K562 (cell line): Measurements from ENCODE around the gene ADCY9. TPM values are rescaled to one million over a fixed set of nuclear protein-coding genes. Genes with fewer than 3 reads are reported as not detected.

Experiments
- ATAC-seq: fragments of 200-7000 bp; cut with Tn5 transposase; 3 replicates; pipeline ENCODE4 v1.9.1; 2020; ENCODE audit warnings: moderate library complexity
- BruUV-seq: library from RNA; stranded (reverse); fragments of 400-500 nt; replicated peaks from 2 replicates; lab custom pipeline; 2021; lab: Mats Ljungman, UMichigan
- CTCF ChIA-PET: fragments of 300-600 bp; formaldehyde crosslinking; extraction: SDS; loops from one replicate; lab custom pipeline; 2021; ENCODE audit warnings: low intra/inter-chr PET ratio; lab: Yijun Ruan, JAX
- POLR2A ChIA-PET: fragments of 300-600, 350-650 bp; sonication (Branson Sonifier 250); formaldehyde crosslinking; extraction: SDS; loops from one replicate; lab custom pipeline; 2021; ENCODE audit warnings: antibody characterized with exemption, inconsistent platforms; lab: Yijun Ruan, JAX
- DNase-seq, 4 experiments: peaks; one replicate each; pipeline versions ENCODE4 v3.0.0 to v3.0.0-alpha.2; 2011 to 2018; ENCODE audit warnings: low spot score in 3 of 4, mixed read lengths in 3 of 4; ENCODE audit errors: extremely low read depth in 1 of 4
- FAIRE-seq: peaks from 2 replicates; lab custom pipeline; 2011; peaks lifted over from hg19 to GRCh38; lab: Jason Lieb, UNC
- H2AFZ ChIP-seq: 2 replicates; pipeline ENCODE4 v1.6.0; 2011; ENCODE audit warnings: low read depth, low read length, control low read depth, inconsistent platforms
- H3K27ac ChIP-seq: fragments of 200-600 bp; 3 replicates; pipeline ENCODE4 v1.8.0; 2011; ENCODE audit warnings: low read depth, mild to moderate bottlenecking, control low read depth, inconsistent platforms, low read length, moderate library complexity, mixed read lengths; ENCODE audit errors: extremely low read depth
- H3K27me3 ChIP-seq, 2 experiments: fragments of 300-600 bp in 1 of 2; 2 replicates in 1 of 2; 3 replicates in 1 of 2; pipeline versions ENCODE4 v1.6.0 to v1.8.0; 2011; ENCODE audit warnings: inconsistent platforms in 2 of 2, low read length in 2 of 2, mild to moderate bottlenecking in 1 of 2, mixed read lengths in 1 of 2, moderate library complexity in 1 of 2; ENCODE audit not compliant: control insufficient read depth in 2 of 2, insufficient read depth in 2 of 2
- H3K36me3 ChIP-seq: fragments of 300-600 bp; 3 replicates; pipeline ENCODE4 v1.8.0; 2011; ENCODE audit warnings: mild to moderate bottlenecking, low read length, inconsistent platforms; ENCODE audit not compliant: control insufficient read depth, insufficient read depth
- H3K4me1 ChIP-seq, 2 experiments: fragments of 200-600 bp in 1 of 2; replicated peaks in 1 of 2; 2 replicates in 1 of 2; 3 replicates in 1 of 2; pipeline versions ENCODE4 v1.5.1 to v1.8.0; 2011; ENCODE audit warnings: inconsistent platforms in 2 of 2, low read length in 2 of 2, mild to moderate bottlenecking in 1 of 2, mixed read lengths in 1 of 2, moderate library complexity in 1 of 2; ENCODE audit not compliant: control insufficient read depth in 2 of 2, insufficient read depth in 2 of 2
- H3K4me2 ChIP-seq: 2 replicates; pipeline ENCODE4 v1.6.1; 2011; ENCODE audit warnings: low read length, control low read depth, inconsistent platforms, mixed read lengths; ENCODE audit not compliant: insufficient read depth
- H3K4me3 ChIP-seq: fragments of 200-600 bp; sonication (generic), shearing (Covaris generic); 2 replicates; pipeline ENCODE4 v1.5.1; 2016; ENCODE audit warnings: control low read depth, inconsistent platforms
- H3K79me2 ChIP-seq: fragments of 200-600 bp; 3 replicates; pipeline ENCODE4 v1.8.0; 2011; ENCODE audit warnings: low read length, inconsistent platforms; ENCODE audit not compliant: control insufficient read depth, insufficient read depth
- H3K9ac ChIP-seq, 2 experiments: 2 replicates each; pipeline versions ENCODE4 v1.6.0 to v1.6.1; 2011; ENCODE audit warnings: low read depth in 2 of 2, low read length in 2 of 2, control low read depth in 1 of 2, inconsistent platforms in 1 of 2, mild to moderate bottlenecking in 1 of 2, mixed read lengths in 1 of 2; ENCODE audit not compliant: insufficient read depth in 1 of 2
- H3K9me1 ChIP-seq: one replicate; pipeline ENCODE4 v1.6.0; 2011; ENCODE audit warnings: inconsistent platforms, mild to moderate bottlenecking, low read length, moderate library complexity; ENCODE audit not compliant: control insufficient read depth, insufficient read depth
- H3K9me3 ChIP-seq: replicated peaks from 2 replicates; pipeline ENCODE4 v1.5.1; 2011; ENCODE audit warnings: low read depth, low read length, inconsistent platforms; ENCODE audit not compliant: control insufficient read depth, insufficient read depth
- H4K20me1 ChIP-seq: replicated peaks from 2 replicates; pipeline ENCODE4 v1.6.1; 2011; ENCODE audit warnings: low read length, inconsistent platforms, mixed read lengths; ENCODE audit not compliant: control insufficient read depth, insufficient read depth
- FOXA3 ChIP-seq, 2 experiments: fragments of 450-650 bp in 1 of 2; sonication (generic) in 1 of 2; formaldehyde crosslinking; IDR thresholded peaks in 1 of 2; conservative IDR thresholded peaks in 1 of 2; 2 replicates each; pipeline versions ENCODE4 v1.4.0 to v1.8.0; 2020 to 2022; ENCODE audit warnings: mild to moderate bottlenecking in 2 of 2, missing genetic modification reagents in 1 of 2
- NFXL1 ChIP-seq: fragments of 450-650 bp; formaldehyde crosslinking; IDR thresholded peaks from 2 replicates; pipeline ENCODE4 v1.4.0; 2021; ENCODE audit warnings: mild to moderate bottlenecking
- SMAD3 ChIP-seq: fragments of 450-650 bp; formaldehyde crosslinking; conservative IDR thresholded peaks from 2 replicates; pipeline ENCODE4 v1.4.0; 2020; ENCODE audit warnings: mild to moderate bottlenecking
- ZNF740 ChIP-seq, 3 experiments: fragments of 200-800 bp in 1 of 3; sonication (Bioruptor generic) in 1 of 3; sonication (generic) in 1 of 3; formaldehyde crosslinking in 1 of 3; IDR thresholded peaks; 2 replicates each; pipeline versions ENCODE4 v1.6.1 to v1.8.0; 2016 to 2022; ENCODE audit warnings: mild to moderate bottlenecking in 2 of 3, missing compliant biosample characterization in 2 of 3, missing genetic modification characterization in 2 of 3, missing genetic modification reagents in 1 of 3
- WGBS: fragments of 100-300 bp; shearing (Covaris generic); methylation state at CpG from one replicate; pipeline ENCODE4 v1.1.6; 2016; ENCODE audit warnings: low coverage, mixed read lengths; ENCODE audit not compliant: insufficient coverage; ENCODE audit errors: missing lambda C conversion rate; 5-methylcytosine and 5-hydroxymethylcytosine counted together
- in situ Hi-C: fragments of 300-500 bp; cut with MboI; formaldehyde crosslinking; loops from 4 replicates; pipeline ENCODE4 v1.15.0; 2018; ENCODE audit warnings: inconsistent platforms, mixed read lengths
- intact Hi-C: fragments of 100-400 bp; cut with micrococcal nuclease; formaldehyde crosslinking; loops from 2 replicates; pipeline ENCODE4 v1.14.2; 2022
- polyA plus RNA-seq, 8 experiments: library from polyadenylated mRNA; depleted of rRNA in 4 of 8; stranded (reverse) in 5 of 8; unstranded in 3 of 8; fragments of >200 nt; fragmentation: Nextera tagmentation in 2 of 8; fragmentation: Illumina TruSeq in 1 of 8; extraction: Ambion mirVana in 2 of 8; extraction: Trizol in 1 of 8; gene quantifications; 2 replicates each; pipeline versions ENCODE4 v1.2.1 to v1.2.3, GENCODE V29; 2011 to 2014; ENCODE audit warnings: inconsistent platforms in 1 of 8, missing spikeins in 1 of 8
- total RNA-seq, 7 experiments: library from RNA; depleted of rRNA in 6 of 7; stranded (reverse); fragments of >200 nt in 6 of 7; fragmentation: Illumina TruSeq in 2 of 7; extraction: Trizol in 2 of 7; gene quantifications; 2 replicates each; pipeline versions ENCODE4 v1.2.1 to v1.2.3, GENCODE V29; 2011 to 2021; ENCODE audit warnings: low replicate concordance in 1 of 7

Gene ADCY9
- total and polyA plus RNA-seq, 9 of the 15 experiments (the other 6 are each of a cell fraction or from before 2014, with no cell fraction given): 0.03 to 0.29 (median 0.17) TPM

DNA sequence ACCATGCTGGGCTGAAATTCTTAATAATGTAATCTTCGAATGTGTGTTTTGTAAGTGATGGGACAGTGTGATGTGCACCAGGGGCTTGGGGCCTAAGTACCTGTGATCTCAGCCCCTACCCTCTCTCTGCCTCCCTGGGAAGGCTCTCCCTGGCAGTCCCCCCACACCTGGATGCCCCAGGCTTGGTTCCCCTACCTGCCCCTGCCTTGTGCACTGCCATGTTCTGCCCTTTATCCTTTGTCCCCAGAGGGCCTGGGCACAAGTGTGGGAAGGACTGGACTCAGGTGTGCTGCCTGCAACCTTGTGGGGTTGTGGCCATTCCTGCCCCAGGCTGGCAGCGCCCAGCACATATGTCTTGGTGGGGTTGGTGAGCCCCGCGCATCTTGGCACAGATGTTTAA lies 180.3 kb downstream of the ADCY9 start:
- intact Hi-C loops (no loop called here), in situ Hi-C loops (no loop called here)
- ATAC-seq (no peak), DNase-seq (no peak)
- Histone ChIP-seq H3K36me3 (no peaks in the 10 kb centered on the region), H3K9me3 (no peaks in the 10 kb centered on the region), H2AFZ (no peak overlapping the region), H3K4me1 (peaks cover 0 to 8% of the 10 kb centered on the region in 2 experiments; a peak in 2 of 5 replicates), H3K9ac (peak overlapping the region in 1 of 2 experiments; percentile 9; a peak in 1 of 4 replicates), H3K79me2 (no peaks in the 10 kb centered on the region), H3K27me3 (peaks cover 13 to 34% of the 10 kb centered on the region in 2 experiments; a peak in 3 of 5 replicates), H3K9me1 (no peaks in the 10 kb centered on the region)
- POLR2A ChIA-PET: no interaction called here
- no peak for TF ChIP-seq NFXL1
- TF ChIP-seq ZNF740 (CRISPR knock-in tag; IDR thresholded peaks at IDR 0.05): no peak
- TF ChIP-seq ZNF740 (tag; IDR thresholded peaks at IDR 0.05): no peak
- TF ChIP-seq FOXA3 (CRISPR knock-in tag; conservative IDR thresholded peaks at IDR 0.05 in 1 of 2, IDR thresholded peaks at IDR 0.05 in 1 of 2): no peak
- TF ChIP-seq SMAD3 (CRISPR knock-in tag): no peak
- TF ChIP-seq, all 486 proteins: peak for 0
- BruUV-seq: no TSS peak
- Histone ChIP-seq H3K27ac (no peak overlapping the region), H3K4me2 (no peak overlapping the region), H4K20me1 (no peaks in the 10 kb centered on the region), H3K4me3 (no peak overlapping the region)
- CTCF ChIA-PET: no interaction called here
- FAIRE-seq: no peak
- WGBS: 29% methylated on average over 4 of the region's 4 CpGs
